ENCODE data around the gene TUBG1. TPM values are rescaled to one million over a fixed set of nuclear protein-coding genes. Genes with fewer than 3 reads are reported as not detected.

The TUBG1 gene
- polyA plus RNA-seq, 1 experiment, result 28.4 TPM

DNA sequence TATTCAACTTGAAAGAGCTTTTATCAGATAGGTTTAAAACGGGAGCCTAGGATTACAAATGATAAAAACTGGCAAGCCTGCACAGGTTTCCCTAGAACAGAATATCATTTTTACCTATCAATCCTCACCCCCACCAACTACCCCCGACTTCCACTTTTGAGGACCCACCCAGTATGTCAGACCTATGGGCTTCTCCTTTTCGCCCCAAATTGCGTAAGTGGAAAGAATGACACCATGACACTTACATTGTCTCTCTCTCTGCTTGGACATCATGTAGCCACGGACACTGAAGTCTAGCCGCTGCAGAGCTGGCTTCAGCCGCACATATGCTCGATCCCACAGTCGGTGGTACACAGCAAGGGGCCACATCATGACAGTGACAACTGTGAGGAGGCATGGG is 24.6 kb upstream of the TUBG1 start:
- ChIA-PET CTCF (no interaction called here), POLR2A (no interaction called here)
- Histone ChIP-seq H3K27me3 (ENCODE audit: control insufficient read depth, insufficient read depth, low read length) (no peaks in the 10 kb centered on the region), H3K27ac (ENCODE audit: low read depth, low read length) (no peak overlapping the region), H3K9me3 (ENCODE audit: control insufficient read depth, insufficient read depth, low read length) (no peaks in the 10 kb centered on the region), H3K4me3 (ENCODE audit: low read depth, low read length) (no peak overlapping the region)
- TF ChIP-seq, protein P1, sequence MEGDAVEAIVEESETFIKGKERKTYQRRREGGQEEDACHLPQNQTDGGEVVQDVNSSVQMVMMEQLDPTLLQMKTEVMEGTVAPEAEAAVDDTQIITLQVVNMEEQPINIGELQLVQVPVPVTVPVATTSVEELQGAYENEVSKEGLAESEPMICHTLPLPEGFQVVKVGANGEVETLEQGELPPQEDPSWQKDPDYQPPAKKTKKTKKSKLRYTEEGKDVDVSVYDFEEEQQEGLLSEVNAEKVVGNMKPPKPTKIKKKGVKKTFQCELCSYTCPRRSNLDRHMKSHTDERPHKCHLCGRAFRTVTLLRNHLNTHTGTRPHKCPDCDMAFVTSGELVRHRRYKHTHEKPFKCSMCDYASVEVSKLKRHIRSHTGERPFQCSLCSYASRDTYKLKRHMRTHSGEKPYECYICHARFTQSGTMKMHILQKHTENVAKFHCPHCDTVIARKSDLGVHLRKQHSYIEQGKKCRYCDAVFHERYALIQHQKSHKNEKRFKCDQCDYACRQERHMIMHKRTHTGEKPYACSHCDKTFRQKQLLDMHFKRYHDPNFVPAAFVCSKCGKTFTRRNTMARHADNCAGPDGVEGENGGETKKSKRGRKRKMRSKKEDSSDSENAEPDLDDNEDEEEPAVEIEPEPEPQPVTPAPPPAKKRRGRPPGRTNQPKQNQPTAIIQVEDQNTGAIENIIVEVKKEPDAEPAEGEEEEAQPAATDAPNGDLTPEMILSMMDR (IDR thresholded peaks at IDR 0.05; ENCODE audit: low read depth, low read length), result no peak
- DNase-seq (ENCODE audit: low read depth, low spot score), result no peak

DNA sequence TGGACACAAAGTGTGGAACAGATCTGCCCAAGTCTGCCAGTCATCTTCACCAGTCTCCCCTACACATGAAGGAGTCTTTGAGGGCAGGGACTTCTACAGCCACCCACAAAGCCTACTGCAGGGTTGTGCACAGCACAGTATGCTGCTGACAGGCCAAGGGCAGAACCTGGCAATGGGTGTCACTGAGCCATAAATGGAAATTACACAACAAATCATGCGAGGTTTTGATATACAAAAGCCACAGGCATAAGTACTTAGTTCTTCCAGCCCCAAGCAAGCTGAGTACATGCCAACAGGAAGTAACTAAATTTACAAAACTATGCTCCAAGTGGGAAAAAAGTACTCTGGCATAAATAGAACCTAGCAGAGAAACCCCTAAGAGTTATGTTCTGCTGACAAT is 24.1 kb upstream of the TUBG1 start:
- Histone ChIP-seq H3K27ac (ENCODE audit: low read depth, low read length) (no peak overlapping the region), H3K4me3 (ENCODE audit: low read depth, low read length) (no peak overlapping the region), H3K9me3 (ENCODE audit: control insufficient read depth, insufficient read depth, low read length) (no peaks in the 10 kb centered on the region), H3K27me3 (ENCODE audit: control insufficient read depth, insufficient read depth, low read length) (no peaks in the 10 kb centered on the region)
- ChIA-PET POLR2A (no interaction called here), CTCF (no interaction called here)
- DNase-seq (ENCODE audit: low read depth, low spot score), result no peak
- TF ChIP-seq, protein P1 (IDR thresholded peaks at IDR 0.05; ENCODE audit: low read depth, low read length), result no peak

DNA sequence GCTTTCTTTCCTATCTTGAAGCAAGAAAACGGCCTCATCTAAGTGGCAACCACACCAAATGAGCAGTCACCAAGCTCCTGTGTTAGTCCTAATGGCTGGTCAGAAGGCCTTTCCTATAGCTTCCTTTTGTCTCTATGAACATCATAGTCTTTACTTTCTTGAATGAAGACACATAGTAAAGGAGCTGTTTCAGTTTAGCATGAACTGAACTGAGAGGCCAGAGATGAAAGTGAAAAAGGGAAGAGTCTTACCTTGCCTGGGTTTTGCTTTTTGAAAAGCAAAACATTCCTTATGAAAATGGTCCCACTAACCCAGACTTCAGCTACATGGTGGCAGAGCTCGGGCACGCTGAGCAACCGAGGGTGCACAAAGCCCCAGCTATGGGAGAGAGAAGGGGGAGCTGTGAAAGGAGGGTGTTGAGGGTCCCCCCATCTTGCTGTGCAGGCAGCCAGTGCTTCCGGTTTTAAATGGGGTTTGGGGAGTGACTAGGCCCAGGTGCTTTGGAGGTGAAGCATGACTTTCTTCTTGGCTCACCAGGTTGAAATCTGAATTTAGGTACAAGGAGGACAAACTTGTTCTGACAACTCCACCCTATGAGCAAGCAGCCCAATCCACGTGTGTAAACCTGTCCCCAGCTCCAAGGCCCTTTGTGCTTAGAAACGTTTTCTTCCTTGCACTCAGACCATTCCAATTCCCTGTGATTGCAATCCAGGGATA is 22.8 kb upstream of the TUBG1 start:
- TF ChIP-seq, protein P1 (IDR thresholded peaks at IDR 0.05; ENCODE audit: low read depth, low read length), result no peak
- ChIA-PET POLR2A (no interaction called here), CTCF (interaction anchor here (0.8 to 2.4 kb wide), 2 partner anchors 9 to 22 kb away, joined by 3 to 17 read pairs; partner anchors contain the start of gene PSMC3IP)
- Histone ChIP-seq H3K27me3 (ENCODE audit: control insufficient read depth, insufficient read depth, low read length) (no peaks in the 10 kb centered on the region), H3K27ac (ENCODE audit: low read depth, low read length) (no peak overlapping the region), H3K9me3 (ENCODE audit: control insufficient read depth, insufficient read depth, low read length) (no peaks in the 10 kb centered on the region), H3K4me3 (ENCODE audit: low read depth, low read length) (no peak overlapping the region)
- no peak for DNase-seq (ENCODE audit: low read depth, low spot score)

DNA sequence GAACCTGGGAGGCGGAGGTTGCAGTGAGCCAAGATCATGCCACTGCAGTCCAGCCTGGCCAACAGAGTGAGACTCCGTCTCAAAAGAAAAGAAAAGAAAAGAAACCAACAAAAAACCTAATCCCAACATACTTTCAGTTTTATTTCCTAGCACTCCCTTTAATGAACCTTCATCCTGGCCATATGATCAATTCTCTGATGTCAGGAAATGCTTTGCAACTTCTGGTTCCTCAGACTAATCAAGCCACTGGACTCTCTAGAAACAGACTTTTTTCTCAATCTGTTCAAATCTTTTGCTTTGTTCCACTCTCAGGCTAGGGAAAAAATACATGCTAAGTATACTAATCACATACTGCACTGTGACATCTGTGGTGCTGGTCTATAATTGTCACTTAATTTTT is 18.6 kb upstream of the TUBG1 start:
- DNase-seq (ENCODE audit: low read depth, low spot score), result no peak
- ChIA-PET POLR2A (no interaction called here), CTCF (interaction anchor here (2.6 kb wide), 1 partner anchor 13 kb away, joined by 11 read pairs; the partner anchor contains the start of gene PSMC3IP)
- Histone ChIP-seq H3K27ac (ENCODE audit: low read depth, low read length) (no peak overlapping the region), H3K9me3 (ENCODE audit: control insufficient read depth, insufficient read depth, low read length) (no peaks in the 10 kb centered on the region), H3K4me3 (ENCODE audit: low read depth, low read length) (no peak overlapping the region), H3K27me3 (ENCODE audit: control insufficient read depth, insufficient read depth, low read length) (no peaks in the 10 kb centered on the region)
- TF ChIP-seq, protein P1 (IDR thresholded peaks at IDR 0.05; ENCODE audit: low read depth, low read length), result no peak

DNA sequence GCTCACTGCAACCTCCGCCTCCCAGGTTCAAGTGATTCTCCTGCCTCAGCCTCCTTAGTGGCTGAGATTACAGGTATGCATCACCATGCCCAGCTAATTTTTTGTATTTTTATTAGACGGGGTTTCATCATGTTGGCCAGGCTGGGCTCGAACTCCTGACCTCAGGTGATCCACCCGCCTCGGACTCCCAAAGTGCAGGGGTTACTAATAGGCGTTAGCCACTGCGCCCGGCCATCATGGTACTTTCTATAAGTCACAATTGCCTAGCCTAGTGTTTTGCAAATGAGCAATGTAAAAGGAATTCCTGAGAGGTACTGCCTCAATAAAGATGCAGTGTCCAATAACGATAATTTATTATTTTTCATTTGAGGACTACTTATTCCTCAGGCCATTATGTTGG is 18.1 kb upstream of the TUBG1 start:
- H3K27ac ChIP-seq (ENCODE audit: low read depth, low read length), result no peak overlapping the region
- no peaks in the 10 kb centered on the region for H3K27me3 ChIP-seq (ENCODE audit: control insufficient read depth, insufficient read depth, low read length)
- DNase-seq (ENCODE audit: low read depth, low spot score), result no peak
- TF ChIP-seq, protein P1 (IDR thresholded peaks at IDR 0.05; ENCODE audit: low read depth, low read length), result no peak
- no peaks in the 10 kb centered on the region for H3K9me3 ChIP-seq (ENCODE audit: control insufficient read depth, insufficient read depth, low read length)
- POLR2A ChIA-PET, result interaction anchor here (0.6 kb wide), 1 partner anchor 13 kb away, joined by 3 read pairs; no protein-coding TSS in a partner anchor
- H3K4me3 ChIP-seq (ENCODE audit: low read depth, low read length), result no peak overlapping the region
- CTCF ChIA-PET, result interaction anchor here (2.6 kb wide), 1 partner anchor 13 kb away, joined by 11 read pairs; the partner anchor contains the start of gene PSMC3IP
